Epithelial cell of esophagus (primary cell): ENCODE measurements around the gene TAF11L3.
"Not testable (repeated sequence)": the region's sequence is repeated elsewhere in the genome, so short reads cannot be mapped to it uniquely, and the experiment has no call there.

Experiments
- DNase-seq: peaks from one replicate; pipeline ENCODE4 v3.0.0; 2010; ENCODE audit warnings: low read depth
- H3K4me3 ChIP-seq: 2 replicates; pipeline ENCODE4 v1.5.1; 2011; ENCODE audit warnings: mild to moderate bottlenecking, low read length, control low read depth
- CTCF ChIP-seq: IDR thresholded peaks from 2 replicates; pipeline ENCODE4 v1.5.1; 2011; ENCODE audit warnings: low read depth, mild to moderate bottlenecking, low read length, control low read depth, inconsistent platforms; ENCODE audit not compliant: insufficient read depth; ENCODE audit errors: missing control alignments

The TAF11L3 gene

GRCh38 chr5:17487174-17487512 lies 31.0 kb upstream of the TAF11L3 start:
- TF ChIP-seq CTCF, result no peak
- H3K4me3 ChIP-seq, result no peak overlapping the region
- DNase-seq, result no peak

- not testable (repeated sequence) for H3K4me3 ChIP-seq, DNase-seq
These were observed 26.9 kb upstream of the TAF11L3 start for GRCh38 chr5:17491257-17491656.

- no peak for DNase-seq
- TF ChIP-seq CTCF, result no peak
- H3K4me3 ChIP-seq, result no peak overlapping the region
These were observed 25.4 kb upstream of the TAF11L3 start for GRCh38 chr5:17492770-17493169.

GRCh38 chr5:17497446-17497845 lies 20.7 kb upstream of the TAF11L3 start:
- H3K4me3 ChIP-seq, result no peak overlapping the region
- no peak for DNase-seq
- no peak for TF ChIP-seq CTCF

GRCh38 chr5:17497931-17498330 lies 20.2 kb upstream of the TAF11L3 start, which contains the start of gene TAF11L2:
Gene TAF11L2, plus strand, starts transcription at chr5:17498231.
- not testable (repeated sequence) for H3K4me3 ChIP-seq, DNase-seq

- no peak for TF ChIP-seq CTCF
- no peak overlapping the region for H3K4me3 ChIP-seq
- DNase-seq, result no peak
These were observed 6.3 kb upstream of the TAF11L3 start for GRCh38 chr5:17511775-17512325.

- not testable (repeated sequence) for DNase-seq
These were observed 641 bp upstream of the TAF11L3 start for GRCh38 chr5:17517526-17517925.

GRCh38 chr5:17519508-17519907 lies 1.3 kb downstream of the TAF11L3 start:
- not testable (repeated sequence) for DNase-seq, H3K4me3 ChIP-seq

More at GRCh38 chr5:17517526-17517925, 641 bp upstream of the TAF11L3 start:
- not testable (repeated sequence) for H3K4me3 ChIP-seq

- DNase-seq, H3K4me3 ChIP-seq: not testable (repeated sequence)
These were observed 3.3 kb downstream of the TAF11L3 start, which contains the start of gene TAF11L4 for GRCh38 chr5:17521501-17521900. Gene TAF11L4, plus strand, starts transcription at chr5:17521801.

GRCh38 chr5:17524935-17525334 lies 6.8 kb downstream of the TAF11L3 start, which contains the start of gene TAF11L5:
Gene TAF11L5, plus strand, starts transcription at chr5:17525235.
- not testable (repeated sequence) for H3K4me3 ChIP-seq, DNase-seq

- peak; percentile 2 for DNase-seq
- H3K4me3 ChIP-seq, result not testable (repeated sequence)
These were observed 8.3 kb downstream of the TAF11L3 start for GRCh38 chr5:17526504-17526903.

GRCh38 chr5:17528369-17528768 lies 10.2 kb downstream of the TAF11L3 start, which contains the start of gene TAF11L6:
Gene TAF11L6, plus strand, starts transcription at chr5:17528669.
- H3K4me3 ChIP-seq, DNase-seq: not testable (repeated sequence)
